GM10266 (cell line): Measurements from ENCODE around the gene DUSP12.

Source experiments
- DNase-seq: peaks from one replicate; pipeline ENCODE4 v3.0.0; 2012; ENCODE audit errors: extremely low spot score
- TF ChIP-seq, protein P1 (sequence below): IDR thresholded peaks from 2 replicates; pipeline ENCODE4 v1.5.1; 2012; ENCODE audit warnings: mild to moderate bottlenecking, low read depth; ENCODE audit not compliant: control insufficient read depth, insufficient read depth; ENCODE audit errors: missing control alignments

Gene DUSP12

DNA sequence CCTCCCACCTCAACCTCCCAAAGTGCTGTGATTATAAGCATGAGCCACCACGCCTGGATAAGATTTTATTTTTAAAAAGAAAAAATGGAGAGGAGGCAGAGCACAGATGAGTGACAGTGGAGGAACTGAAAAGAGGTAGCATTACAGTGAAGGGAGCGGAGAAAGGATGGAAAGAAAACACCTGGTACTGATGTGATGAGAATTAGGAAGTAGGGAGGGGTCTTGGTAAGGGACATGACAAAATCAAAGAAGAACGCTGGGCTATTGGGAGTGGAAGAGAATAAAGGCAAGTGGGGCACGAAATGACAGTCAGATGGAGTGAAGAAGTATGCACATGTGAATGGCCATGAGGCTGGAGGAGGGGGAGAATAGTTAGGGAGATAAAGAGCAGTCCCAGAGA lies 40.2 kb upstream of the DUSP12 start:
- TF ChIP-seq, protein P1, sequence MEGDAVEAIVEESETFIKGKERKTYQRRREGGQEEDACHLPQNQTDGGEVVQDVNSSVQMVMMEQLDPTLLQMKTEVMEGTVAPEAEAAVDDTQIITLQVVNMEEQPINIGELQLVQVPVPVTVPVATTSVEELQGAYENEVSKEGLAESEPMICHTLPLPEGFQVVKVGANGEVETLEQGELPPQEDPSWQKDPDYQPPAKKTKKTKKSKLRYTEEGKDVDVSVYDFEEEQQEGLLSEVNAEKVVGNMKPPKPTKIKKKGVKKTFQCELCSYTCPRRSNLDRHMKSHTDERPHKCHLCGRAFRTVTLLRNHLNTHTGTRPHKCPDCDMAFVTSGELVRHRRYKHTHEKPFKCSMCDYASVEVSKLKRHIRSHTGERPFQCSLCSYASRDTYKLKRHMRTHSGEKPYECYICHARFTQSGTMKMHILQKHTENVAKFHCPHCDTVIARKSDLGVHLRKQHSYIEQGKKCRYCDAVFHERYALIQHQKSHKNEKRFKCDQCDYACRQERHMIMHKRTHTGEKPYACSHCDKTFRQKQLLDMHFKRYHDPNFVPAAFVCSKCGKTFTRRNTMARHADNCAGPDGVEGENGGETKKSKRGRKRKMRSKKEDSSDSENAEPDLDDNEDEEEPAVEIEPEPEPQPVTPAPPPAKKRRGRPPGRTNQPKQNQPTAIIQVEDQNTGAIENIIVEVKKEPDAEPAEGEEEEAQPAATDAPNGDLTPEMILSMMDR = no peak
- no peak for DNase-seq

DNA sequence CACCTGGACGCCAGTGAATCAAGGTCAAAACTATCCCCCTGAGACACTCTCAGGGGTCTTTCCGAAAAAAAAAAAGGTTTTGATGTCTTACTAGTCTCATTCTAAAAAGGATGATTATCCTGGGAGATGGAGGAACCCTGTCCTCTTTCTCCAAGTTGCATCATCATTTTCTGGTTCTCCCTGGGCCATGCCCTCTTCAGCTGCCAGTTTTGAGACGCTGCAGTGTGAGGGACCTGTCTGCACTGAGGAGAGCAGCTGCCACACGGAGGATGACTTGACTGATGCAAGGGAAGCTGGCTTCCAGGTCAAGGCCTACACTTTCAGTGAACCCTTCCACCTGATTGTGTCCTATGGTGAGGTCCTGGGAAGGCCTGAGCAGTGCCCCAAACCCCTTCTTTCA lies 39.0 kb upstream of the DUSP12 start:
- no peak for DNase-seq
- TF ChIP-seq, protein P1 = no peak

DNA sequence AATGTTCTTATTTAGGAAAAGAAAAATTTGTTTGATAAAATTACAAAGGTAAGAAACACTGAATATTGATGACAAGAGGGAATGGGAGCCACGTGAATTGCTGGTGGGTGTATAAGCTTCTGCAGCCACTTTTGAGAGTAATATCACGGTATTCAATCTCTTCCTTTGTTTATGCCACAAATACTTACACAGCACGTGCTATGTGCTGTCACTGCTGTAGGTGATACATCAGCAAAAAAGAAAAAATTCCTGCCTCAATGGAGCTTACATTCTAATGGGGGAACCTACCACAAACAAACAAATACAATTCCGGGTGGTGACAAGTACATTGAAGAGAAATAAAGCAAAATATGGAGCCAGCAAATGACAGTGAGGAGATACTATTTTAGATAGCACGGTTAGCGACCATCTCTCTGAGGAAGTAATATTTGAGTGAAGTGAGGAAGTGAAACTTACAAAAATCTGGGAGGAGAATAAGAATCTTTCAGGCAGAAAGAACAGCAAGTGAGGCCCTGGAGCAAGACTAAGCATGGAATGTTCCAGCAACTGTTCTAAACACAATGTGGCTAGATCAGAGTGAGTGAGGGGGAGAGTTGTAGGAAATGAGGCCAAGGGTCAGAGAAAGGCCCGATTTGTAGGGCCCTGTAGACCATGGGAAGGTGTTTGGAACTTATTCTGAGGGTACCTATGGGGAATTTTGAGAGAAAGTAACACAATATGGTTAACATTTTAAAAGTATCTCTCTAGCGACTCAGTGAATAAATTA lies 30.8 kb upstream of the DUSP12 start:
- DNase-seq = no peak
- TF ChIP-seq, protein P1 = no peak

DNA sequence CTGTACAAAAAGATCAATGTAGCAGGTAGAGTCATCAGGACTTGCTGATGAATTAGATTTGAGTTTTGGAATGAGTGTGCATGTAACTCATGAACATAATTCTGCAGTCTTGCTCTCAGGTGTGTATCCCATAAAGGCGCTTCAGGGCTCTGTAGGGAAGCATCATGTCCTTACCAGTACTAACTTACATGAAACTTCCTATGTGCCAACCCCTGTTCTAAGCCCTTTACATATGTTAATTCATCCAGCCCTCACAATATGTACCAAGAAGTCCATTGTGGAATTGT lies 30.3 kb upstream of the DUSP12 start:
- TF ChIP-seq, protein P1 = no peak
- no peak for DNase-seq

DNA sequence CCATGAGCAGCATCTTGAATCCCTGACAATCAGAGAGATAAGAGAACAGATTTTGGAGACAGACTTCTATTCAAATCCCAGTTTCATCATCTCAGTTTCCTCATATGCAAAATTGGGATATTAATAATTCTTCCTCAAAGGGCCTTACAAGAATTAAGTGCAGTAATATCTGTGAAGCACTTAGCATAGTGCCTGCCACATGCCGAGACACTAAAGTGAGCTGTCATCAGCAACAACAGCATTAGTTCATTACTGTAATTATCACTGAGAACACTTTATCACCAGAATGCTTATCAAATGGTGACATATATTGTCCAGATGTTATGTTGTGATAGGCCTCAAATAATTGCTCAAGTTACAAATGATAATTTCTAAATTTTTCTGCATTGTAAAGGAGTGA lies 29.2 kb upstream of the DUSP12 start:
- TF ChIP-seq, protein P1 = no peak
- DNase-seq = no peak

DNA sequence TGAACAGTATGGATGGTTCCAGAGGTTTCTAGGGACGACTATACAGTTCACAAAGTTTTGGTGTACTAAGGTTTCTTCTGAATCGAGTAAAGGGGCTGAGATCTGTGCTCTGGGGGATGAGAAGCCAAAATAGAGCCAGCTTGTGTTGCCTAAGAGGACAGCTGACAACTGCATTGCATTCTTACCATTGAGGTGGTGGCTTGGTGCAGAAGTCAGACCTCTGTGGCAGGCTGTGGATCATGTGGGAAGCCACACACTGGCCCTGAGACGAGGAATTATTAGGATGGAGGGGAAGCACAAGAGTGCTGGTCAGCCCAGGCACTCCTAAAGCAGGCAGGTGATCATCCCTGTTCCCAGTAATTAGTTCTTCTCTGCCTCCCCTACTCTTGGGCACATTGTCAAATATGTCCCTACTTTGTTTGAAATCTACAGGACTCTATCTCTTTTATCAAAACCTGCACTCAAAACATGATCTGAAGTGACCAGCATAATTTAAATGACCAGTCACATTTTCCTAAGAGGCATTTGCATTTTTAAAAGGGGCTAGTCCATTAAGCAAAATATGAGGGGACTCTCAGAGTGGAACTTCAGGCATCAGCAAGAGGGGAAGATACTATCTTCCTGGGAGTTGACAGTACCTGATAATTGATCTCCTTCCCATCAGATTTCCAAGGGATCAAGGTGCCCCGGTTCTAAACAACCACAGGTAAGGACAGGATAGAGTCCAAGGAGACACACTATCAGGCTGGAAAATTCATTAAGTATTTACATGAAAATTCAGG lies 28.4 kb upstream of the DUSP12 start, which contains the start of gene FCRLB:
Gene FCRLB, plus strand, starts transcription at position 589 of the 782 bp plus-strand sequence. CDS start 1,129 bp downstream, outside the sequence.
- TF ChIP-seq, protein P1 = no peak
- DNase-seq = no peak
